Measurements from ENCODE around the gene DNAH14.
"Not testable (repeated sequence)": the region's sequence is repeated elsewhere in the genome, so short reads cannot be mapped to it uniquely, and the experiment has no call there.

The DNAH14 gene

GRCh38 chr1:224998185-224998584, 68.7 kb downstream of the DNAH14 start:
- no peak overlapping the region for H3K4me2 ChIP-seq
- TF ChIP-seq Cebpa-rat (IDR thresholded peaks at IDR 0.05): peak; percentile 33; the same call in 1 of the 2 replicates
- H3K27ac ChIP-seq: no peak overlapping the region
- H3K27me3 ChIP-seq: no peaks in the 10 kb centered on the region
- no peaks in the 10 kb centered on the region for H3K36me3 ChIP-seq
- no peak overlapping the region for H3K9ac ChIP-seq
- H3K9me3 ChIP-seq: peaks cover 24% of the 10 kb centered on the region
- no peak overlapping the region for H3K4me3 ChIP-seq
- peaks cover 7% of the 10 kb centered on the region; the same call in 1 of the 2 replicates for H3K4me1 ChIP-seq
- H4K20me1 ChIP-seq: no peaks in the 10 kb centered on the region

- Histone ChIP-seq H3K9me3 (peaks cover 7% of the 10 kb centered on the region; the same call in 1 of the 2 replicates), H4K20me1 (no peaks in the 10 kb centered on the region), H3K4me3 (no peak overlapping the region), H3K36me3 (no peaks in the 10 kb centered on the region), H3K27ac (no peak overlapping the region), H3K9ac (no peak overlapping the region), H3K4me2 (no peak overlapping the region), H3K4me1 (no peaks in the 10 kb centered on the region), H3K27me3 (no peaks in the 10 kb centered on the region)
- TF ChIP-seq Cebpa-rat (IDR thresholded peaks at IDR 0.05): no peak
These were observed 74.9 kb downstream of the DNAH14 start for GRCh38 chr1:225004396-225004795.

- H3K4me2 ChIP-seq, H3K4me3 ChIP-seq, H3K4me1 ChIP-seq, H3K27me3 ChIP-seq, H3K27ac ChIP-seq, H3K9ac ChIP-seq, H3K36me3 ChIP-seq, H4K20me1 ChIP-seq, H3K9me3 ChIP-seq: not testable (repeated sequence)
These were observed 76.9 kb downstream of the DNAH14 start for GRCh38 chr1:225006352-225006751.

GRCh38 chr1:225008050-225008449, 78.6 kb downstream of the DNAH14 start:
- not testable (repeated sequence) for H3K4me1 ChIP-seq, H3K9ac ChIP-seq, H3K4me2 ChIP-seq, H3K27me3 ChIP-seq, H3K36me3 ChIP-seq, H3K27ac ChIP-seq, H3K4me3 ChIP-seq, H4K20me1 ChIP-seq, H3K9me3 ChIP-seq

- Histone ChIP-seq H3K9me3 (peaks cover 9% of the 10 kb centered on the region; the same call in 1 of the 2 replicates), H3K27me3 (no peaks in the 10 kb centered on the region), H3K9ac (no peak overlapping the region), H3K36me3 (no peaks in the 10 kb centered on the region), H3K4me1 (no peaks in the 10 kb centered on the region), H3K4me2 (no peak overlapping the region), H3K4me3 (no peak overlapping the region), H4K20me1 (no peaks in the 10 kb centered on the region), H3K27ac (no peak overlapping the region)
- TF ChIP-seq Cebpa-rat (IDR thresholded peaks at IDR 0.05): no peak
These were observed 91.6 kb downstream of the DNAH14 start for GRCh38 chr1:225021037-225021436.

GRCh38 chr1:225026701-225027100, 97.2 kb downstream of the DNAH14 start:
- Histone ChIP-seq H3K4me2 (no peak overlapping the region), H3K4me1 (no peaks in the 10 kb centered on the region), H3K27me3 (no peaks in the 10 kb centered on the region), H4K20me1 (no peaks in the 10 kb centered on the region), H3K27ac (no peak overlapping the region), H3K36me3 (no peaks in the 10 kb centered on the region), H3K4me3 (no peak overlapping the region), H3K9ac (no peak overlapping the region), H3K9me3 (peaks cover 10% of the 10 kb centered on the region)
- TF ChIP-seq Cebpa-rat (IDR thresholded peaks at IDR 0.05): no peak

GRCh38 chr1:225036441-225036840, 107.0 kb downstream of the DNAH14 start:
- H3K9ac ChIP-seq, H3K4me3 ChIP-seq, H3K27me3 ChIP-seq, H3K36me3 ChIP-seq, H3K4me2 ChIP-seq, H3K9me3 ChIP-seq, H3K27ac ChIP-seq, H3K4me1 ChIP-seq, H4K20me1 ChIP-seq: not testable (repeated sequence)

- Histone ChIP-seq H4K20me1 (no peaks in the 10 kb centered on the region), H3K4me2 (no peak overlapping the region), H3K9ac (no peak overlapping the region), H3K4me1 (no peaks in the 10 kb centered on the region), H3K27me3 (no peaks in the 10 kb centered on the region), H3K27ac (no peak overlapping the region), H3K9me3 (no peaks in the 10 kb centered on the region), H3K4me3 (no peak overlapping the region), H3K36me3 (no peaks in the 10 kb centered on the region)
- no peak for TF ChIP-seq Cebpa-rat (IDR thresholded peaks at IDR 0.05)
These were observed 112.8 kb downstream of the DNAH14 start for GRCh38 chr1:225042263-225042662.

GRCh38 chr1:225044258-225044657, 114.8 kb downstream of the DNAH14 start:
- Histone ChIP-seq H3K4me3 (no peak overlapping the region), H3K36me3 (no peaks in the 10 kb centered on the region), H3K27me3 (no peaks in the 10 kb centered on the region), H3K4me2 (no peak overlapping the region), H3K9me3 (no peaks in the 10 kb centered on the region), H3K4me1 (no peaks in the 10 kb centered on the region), H3K9ac (no peak overlapping the region), H4K20me1 (no peaks in the 10 kb centered on the region), H3K27ac (no peak overlapping the region)
- TF ChIP-seq Cebpa-rat (IDR thresholded peaks at IDR 0.05): no peak

GRCh38 chr1:225049594-225049993, 120.1 kb downstream of the DNAH14 start:
- no peaks in the 10 kb centered on the region for H3K36me3 ChIP-seq
- no peak overlapping the region for H3K9ac ChIP-seq
- no peak overlapping the region for H3K4me2 ChIP-seq
- no peaks in the 10 kb centered on the region for H4K20me1 ChIP-seq
- H3K9me3 ChIP-seq: no peaks in the 10 kb centered on the region
- no peak for TF ChIP-seq Cebpa-rat (IDR thresholded peaks at IDR 0.05)
- H3K4me1 ChIP-seq: no peaks in the 10 kb centered on the region
- no peaks in the 10 kb centered on the region for H3K27me3 ChIP-seq
- H3K27ac ChIP-seq: no peak overlapping the region
- no peak overlapping the region for H3K4me3 ChIP-seq

GRCh38 chr1:225063722-225064121, 134.2 kb downstream of the DNAH14 start:
- no peaks in the 10 kb centered on the region for H4K20me1 ChIP-seq
- TF ChIP-seq Cebpa-rat (IDR thresholded peaks at IDR 0.05): no peak

More at GRCh38 chr1:225063722-225064121, 134.2 kb downstream of the DNAH14 start:
- H3K9me3 ChIP-seq: peaks cover 7% of the 10 kb centered on the region; the same call in 1 of the 2 replicates
- H3K36me3 ChIP-seq: no peaks in the 10 kb centered on the region
- no peak overlapping the region for H3K9ac ChIP-seq
- H3K4me1 ChIP-seq: no peaks in the 10 kb centered on the region
- no peak overlapping the region for H3K4me2 ChIP-seq
- no peak overlapping the region for H3K4me3 ChIP-seq
- H3K27me3 ChIP-seq: no peaks in the 10 kb centered on the region
- H3K27ac ChIP-seq: no peak overlapping the region
